Measurements from ENCODE around the gene NXPH4. TPM values are rescaled to one million over a fixed set of nuclear protein-coding genes. Genes with fewer than 3 reads are reported as not detected.

Gene NXPH4
- total and polyA plus RNA-seq, 4 donors: 0.15 to 0.94 (median 0.48) TPM

DNA sequence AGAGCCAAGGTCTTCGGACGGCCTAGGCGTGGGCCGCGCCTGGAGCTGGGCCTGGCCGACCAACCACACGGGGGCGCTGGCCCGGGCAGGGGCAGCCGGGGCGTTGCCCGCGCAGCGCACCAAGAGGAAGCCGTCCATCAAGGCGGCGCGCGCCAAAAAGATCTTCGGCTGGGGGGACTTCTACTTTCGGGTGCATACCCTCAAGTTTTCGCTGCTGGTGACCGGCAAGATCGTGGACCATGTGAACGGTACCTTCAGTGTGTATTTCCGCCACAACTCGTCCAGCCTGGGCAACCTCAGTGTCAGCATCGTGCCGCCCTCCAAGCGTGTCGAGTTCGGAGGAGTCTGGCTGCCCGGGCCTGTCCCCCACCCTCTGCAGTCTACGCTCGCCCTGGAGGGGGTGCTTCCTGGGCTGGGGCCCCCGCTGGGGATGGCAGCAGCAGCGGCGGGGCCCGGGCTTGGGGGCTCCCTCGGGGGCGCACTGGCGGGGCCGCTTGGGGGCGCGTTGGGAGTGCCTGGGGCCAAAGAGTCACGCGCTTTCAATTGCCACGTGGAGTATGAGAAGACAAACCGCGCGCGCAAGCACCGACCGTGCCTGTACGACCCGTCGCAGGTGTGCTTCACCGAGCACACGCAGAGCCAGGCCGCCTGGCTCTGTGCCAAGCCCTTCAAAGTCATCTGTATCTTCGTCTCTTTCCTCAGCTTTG lies 8.5 kb downstream of the NXPH4 start:
- TF ChIP-seq, protein P1, sequence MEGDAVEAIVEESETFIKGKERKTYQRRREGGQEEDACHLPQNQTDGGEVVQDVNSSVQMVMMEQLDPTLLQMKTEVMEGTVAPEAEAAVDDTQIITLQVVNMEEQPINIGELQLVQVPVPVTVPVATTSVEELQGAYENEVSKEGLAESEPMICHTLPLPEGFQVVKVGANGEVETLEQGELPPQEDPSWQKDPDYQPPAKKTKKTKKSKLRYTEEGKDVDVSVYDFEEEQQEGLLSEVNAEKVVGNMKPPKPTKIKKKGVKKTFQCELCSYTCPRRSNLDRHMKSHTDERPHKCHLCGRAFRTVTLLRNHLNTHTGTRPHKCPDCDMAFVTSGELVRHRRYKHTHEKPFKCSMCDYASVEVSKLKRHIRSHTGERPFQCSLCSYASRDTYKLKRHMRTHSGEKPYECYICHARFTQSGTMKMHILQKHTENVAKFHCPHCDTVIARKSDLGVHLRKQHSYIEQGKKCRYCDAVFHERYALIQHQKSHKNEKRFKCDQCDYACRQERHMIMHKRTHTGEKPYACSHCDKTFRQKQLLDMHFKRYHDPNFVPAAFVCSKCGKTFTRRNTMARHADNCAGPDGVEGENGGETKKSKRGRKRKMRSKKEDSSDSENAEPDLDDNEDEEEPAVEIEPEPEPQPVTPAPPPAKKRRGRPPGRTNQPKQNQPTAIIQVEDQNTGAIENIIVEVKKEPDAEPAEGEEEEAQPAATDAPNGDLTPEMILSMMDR (IDR thresholded peaks at IDR 0.05; ENCODE audit: control extremely low read depth, extremely low read depth): peak; percentile 40
- H3K4me3 ChIP-seq: peak overlapping the region; percentile 14
- peaks cover 9 to 73% (median 64%) of the 10 kb centered on the region in 3 donors for H3K27me3 ChIP-seq (ENCODE audit: control insufficient read depth in 3 of 3, insufficient read depth in 3 of 3, low read length in 2 of 3)
- no peaks in the 10 kb centered on the region for H3K36me3 ChIP-seq (ENCODE audit: control insufficient read depth in 4 of 4, insufficient read depth in 4 of 4, low read length in 4 of 4)
- peaks cover 0 to 6% (median 0%) of the 10 kb centered on the region in 4 donors for H3K9me3 ChIP-seq (ENCODE audit: control insufficient read depth in 4 of 4, insufficient read depth in 3 of 4, low read length in 3 of 4)
- H3K9ac ChIP-seq (ENCODE audit: insufficient read depth in 1 of 2, low read length in 2 of 2): no peak overlapping the region
- DNase-seq: peak in 1 of 3 donors; percentile 31
- H3K4me1 ChIP-seq (ENCODE audit: control insufficient read depth in 5 of 5, insufficient read depth in 5 of 5, low read length in 5 of 5): peaks cover 0 to 15% (median 4%) of the 10 kb centered on the region in 5 donors
- peak; percentile 68 for ATAC-seq (ENCODE audit: insufficient read depth, low FRiP score)
- no peak overlapping the region for H3K27ac ChIP-seq (ENCODE audit: low read depth in 1 of 2, low read length in 1 of 2)
- 4 to 7% methylated on average over 57 to 61 of the region's 61 CpGs for WGBS, 2 donors

DNA sequence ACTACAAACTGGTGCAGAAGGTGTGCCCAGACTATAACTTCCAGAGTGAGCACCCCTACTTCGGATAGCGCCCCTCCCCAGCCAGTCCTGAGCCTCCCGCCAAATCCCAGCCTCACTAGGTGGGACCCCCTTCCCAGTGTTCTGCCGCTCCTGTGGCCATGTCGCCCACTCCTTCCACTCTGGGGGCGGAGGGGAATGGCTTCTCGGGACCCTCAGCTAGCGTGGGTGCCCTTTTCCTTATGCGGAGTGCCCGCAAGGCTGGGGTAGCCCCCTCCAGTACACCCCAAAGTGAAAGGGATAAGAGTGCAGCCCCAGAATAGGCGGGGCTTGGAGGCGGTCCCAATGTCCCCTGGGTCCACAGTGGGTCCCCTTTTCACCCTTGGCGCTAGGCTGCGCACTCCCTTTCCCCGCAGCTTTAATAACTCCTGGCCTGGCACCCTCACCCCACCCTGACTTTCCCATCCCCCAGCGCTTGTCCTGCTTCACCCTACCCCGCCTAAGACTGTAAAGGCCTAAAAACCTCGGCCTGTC lies 9.2 kb downstream of the NXPH4 start:
- DNase-seq (no peak), ATAC-seq (ENCODE audit: insufficient read depth, low FRiP score) (no peak)
- peaks cover 0 to 6% (median 0%) of the 10 kb centered on the region in 4 donors for H3K9me3 ChIP-seq (ENCODE audit: control insufficient read depth in 4 of 4, insufficient read depth in 3 of 4, low read length in 3 of 4)
- WGBS, 2 donors: 21 to 39% methylated on average over 18 of the region's 18 CpGs
- H3K4me3 ChIP-seq: no peak overlapping the region
- peaks cover 0 to 21% (median 10%) of the 10 kb centered on the region in 5 donors for H3K4me1 ChIP-seq (ENCODE audit: control insufficient read depth in 5 of 5, insufficient read depth in 5 of 5, low read length in 5 of 5)
- peaks cover 9 to 68% (median 60%) of the 10 kb centered on the region in 3 donors for H3K27me3 ChIP-seq (ENCODE audit: control insufficient read depth in 3 of 3, insufficient read depth in 3 of 3, low read length in 2 of 3)
- no peak overlapping the region for H3K9ac ChIP-seq (ENCODE audit: insufficient read depth in 1 of 2, low read length in 2 of 2)
- no peaks in the 10 kb centered on the region for H3K36me3 ChIP-seq (ENCODE audit: control insufficient read depth in 4 of 4, insufficient read depth in 4 of 4, low read length in 4 of 4)
- TF ChIP-seq, protein P1 (IDR thresholded peaks at IDR 0.05; ENCODE audit: control extremely low read depth, extremely low read depth): no peak
- no peak overlapping the region for H3K27ac ChIP-seq (ENCODE audit: low read depth in 1 of 2, low read length in 1 of 2)

DNA sequence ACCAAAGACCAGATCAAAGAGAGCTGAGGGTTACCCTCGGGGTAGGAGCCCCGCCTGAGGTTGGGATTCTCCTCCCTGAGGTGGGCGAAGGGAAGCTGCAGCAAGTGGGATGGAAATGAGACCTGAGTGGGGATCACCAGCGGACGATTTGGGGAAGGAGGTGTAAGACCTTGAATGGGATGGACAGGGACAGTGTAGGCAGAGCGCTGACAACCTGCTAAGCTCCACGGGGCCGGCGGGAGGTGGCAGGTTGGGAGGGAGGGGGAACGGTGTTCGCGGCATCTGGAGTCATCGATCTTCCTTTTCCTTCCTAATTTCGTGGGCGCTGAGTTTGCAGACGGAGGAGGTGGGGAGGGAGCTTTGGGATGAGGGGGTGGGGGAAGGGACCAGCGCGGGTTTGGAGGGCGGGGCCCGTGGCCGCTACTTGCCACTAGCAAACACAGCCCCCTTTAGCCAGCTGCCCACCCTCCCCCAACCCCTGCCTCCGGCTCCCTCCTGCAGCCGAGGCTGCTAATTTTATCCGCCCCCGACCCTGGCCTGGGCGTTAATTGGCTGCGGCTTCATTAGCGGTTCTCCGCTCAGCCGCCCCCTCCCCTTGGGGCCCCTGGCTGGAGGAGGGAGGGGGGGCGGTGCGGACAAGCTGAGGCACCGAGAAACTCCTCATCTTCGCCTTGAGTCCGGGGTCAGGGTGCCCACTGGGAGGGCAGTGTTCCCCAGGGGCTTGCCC lies 10.2 kb downstream of the NXPH4 start:
- DNase-seq (no peak), ATAC-seq (ENCODE audit: insufficient read depth, low FRiP score) (no peak)
- H3K27me3 ChIP-seq (ENCODE audit: control insufficient read depth in 3 of 3, insufficient read depth in 3 of 3, low read length in 2 of 3): peaks cover 5 to 58% (median 52%) of the 10 kb centered on the region in 3 donors
- H3K9ac ChIP-seq (ENCODE audit: insufficient read depth in 1 of 2, low read length in 2 of 2): no peak overlapping the region
- H3K36me3 ChIP-seq (ENCODE audit: control insufficient read depth in 4 of 4, insufficient read depth in 4 of 4, low read length in 4 of 4): peaks cover 0 to 7% (median 2%) of the 10 kb centered on the region in 4 donors
- H3K4me1 ChIP-seq (ENCODE audit: control insufficient read depth in 5 of 5, insufficient read depth in 5 of 5, low read length in 5 of 5): peaks cover 0 to 25% (median 12%) of the 10 kb centered on the region in 5 donors
- TF ChIP-seq, protein P1 (IDR thresholded peaks at IDR 0.05; ENCODE audit: control extremely low read depth, extremely low read depth): no peak
- H3K9me3 ChIP-seq (ENCODE audit: control insufficient read depth in 4 of 4, insufficient read depth in 3 of 4, low read length in 3 of 4): peaks cover 0 to 6% (median 0%) of the 10 kb centered on the region in 4 donors
- no peak overlapping the region for H3K4me3 ChIP-seq
- 7 to 14% methylated on average over 30 to 35 of the region's 35 CpGs for WGBS, 2 donors
- no peak overlapping the region for H3K27ac ChIP-seq (ENCODE audit: low read depth in 1 of 2, low read length in 1 of 2)
